GM23338 (cell line): Measurements from ENCODE around the gene PAF1. TPM values are rescaled to one million over a fixed set of nuclear protein-coding genes. Genes with fewer than 3 reads are reported as not detected.
A peak's percentile ranks its signal among the peaks of the same experiment; 100 is the strongest.

Experiments used
- ATAC-seq: fragments of 200-7000 bp; cut with Tn5 transposase; 3 replicates; pipeline ENCODE4 v1.9.1; 2020
- DNase-seq: peaks from one replicate; pipeline ENCODE4 v3.0.0-alpha.2; 2015; ENCODE audit warnings: low spot score
- H2AFZ ChIP-seq: fragments of 200-600 bp; sonication (generic); 2 replicates; pipeline ENCODE4 v1.8.0; 2016; ENCODE audit warnings: antibody characterized with exemption, mild to moderate bottlenecking, moderate library complexity
- H3F3A ChIP-seq: fragments of 200-600 bp; sonication (generic); replicated peaks from 2 replicates; pipeline ENCODE4 v1.8.0; 2017; ENCODE audit warnings: antibody characterized with exemption, mixed run types, low read depth
- H3K27ac ChIP-seq: fragments of 200-600 bp; sonication (generic); 2 replicates; pipeline ENCODE4 v1.6.1; 2016; ENCODE audit warnings: low read depth
- H3K27me3 ChIP-seq: fragments of 200-600 bp; sonication (generic); 2 replicates; pipeline ENCODE4 v1.8.0; 2016; ENCODE audit warnings: mild to moderate bottlenecking, mixed run types, moderate library complexity; ENCODE audit not compliant: insufficient read depth
- H3K36me3 ChIP-seq: fragments of 200-600 bp; sonication (generic); 2 replicates; pipeline ENCODE4 v1.8.0; 2016; ENCODE audit warnings: mild to moderate bottlenecking; ENCODE audit not compliant: insufficient read depth
- H3K4me1 ChIP-seq: fragments of 200-600 bp; sonication (generic); 2 replicates; pipeline ENCODE4 v1.8.0; 2016; ENCODE audit warnings: mild to moderate bottlenecking, moderate library complexity; ENCODE audit not compliant: insufficient read depth
- H3K4me2 ChIP-seq: fragments of 200-600 bp; sonication (generic); 2 replicates; pipeline ENCODE4 v1.7.1; 2017; ENCODE audit warnings: mixed run types
- H3K4me3 ChIP-seq: fragments of 200-600 bp; sonication (generic); 2 replicates; pipeline ENCODE4 v1.6.1; 2016; ENCODE audit warnings: mixed run types
- H3K79me2 ChIP-seq: fragments of 200-600 bp; sonication (generic); replicated peaks from 2 replicates; pipeline ENCODE4 v1.8.0; 2017; ENCODE audit warnings: mild to moderate bottlenecking; ENCODE audit not compliant: insufficient read depth
- H3K9me2 ChIP-seq: fragments of 200-600 bp; sonication (generic); 2 replicates; pipeline ENCODE4 v1.8.0; 2017; ENCODE audit not compliant: insufficient read depth
- H4K20me1 ChIP-seq: fragments of 200-600 bp; sonication (generic); replicated peaks from 2 replicates; pipeline ENCODE4 v1.8.0; 2017; ENCODE audit warnings: mild to moderate bottlenecking; ENCODE audit not compliant: insufficient read depth
- H3K27ac Mint-ChIP-seq: 2 replicates; pipeline ENCODE4 v1.8.0; 2020; ENCODE audit warnings: inconsistent platforms, mild to moderate bottlenecking, moderate library complexity, mixed read lengths
- H3K27me3 Mint-ChIP-seq: 3 replicates; pipeline ENCODE4 v1.8.0; 2022; ENCODE audit warnings: low read depth, mild to moderate bottlenecking, moderate library complexity, mixed read lengths, inconsistent platforms; ENCODE audit not compliant: insufficient read depth, poor library complexity
- H3K36me3 Mint-ChIP-seq: 3 replicates; pipeline ENCODE4 v1.8.0; 2021; ENCODE audit warnings: low read depth, mild to moderate bottlenecking, inconsistent platforms, moderate library complexity, mixed read lengths
- H3K4me1 Mint-ChIP-seq: 3 replicates; pipeline ENCODE4 v1.8.0; 2020; ENCODE audit warnings: mild to moderate bottlenecking, inconsistent platforms, mixed read lengths
- H3K4me3 Mint-ChIP-seq: 3 replicates; pipeline ENCODE4 v1.8.0; 2021; ENCODE audit warnings: moderate library complexity, mild to moderate bottlenecking, inconsistent platforms, mixed read lengths
- H3K9me3 Mint-ChIP-seq: 3 replicates; pipeline ENCODE4 v1.8.0; 2020; ENCODE audit warnings: moderate library complexity, mild to moderate bottlenecking, inconsistent platforms, mixed read lengths
- CREB1 ChIP-seq: fragments of 250-450 bp; sonication (Bioruptor Pico); IDR thresholded peaks from 2 replicates; pipeline ENCODE4 v1.5.0; 2020; ENCODE audit warnings: low read depth, mild to moderate bottlenecking, moderate library complexity
- EZH2phosphoT487 ChIP-seq: fragments of 200-600 bp; sonication (generic); IDR thresholded peaks from one replicate; pipeline ENCODE4 v1.8.1; 2018; ENCODE audit warnings: antibody characterized with exemption; ENCODE audit not compliant: unreplicated experiment
- JUNB ChIP-seq: IDR thresholded peaks from one replicate; pipeline ENCODE4 v1.6.1; 2016; ENCODE audit warnings: antibody characterized with exemption; ENCODE audit not compliant: unreplicated experiment
- POLR2AphosphoS5 ChIP-seq: IDR thresholded peaks from 2 replicates; pipeline ENCODE4 v1.6.1; 2016; ENCODE audit warnings: antibody characterized with exemption, low read depth
- STAT1 ChIP-seq: IDR thresholded peaks from one replicate; pipeline ENCODE4 v1.6.1; 2016; ENCODE audit warnings: antibody characterized with exemption; ENCODE audit not compliant: unreplicated experiment
- ZNF331 ChIP-seq: fragments of 250-450 bp; sonication (Bioruptor Pico); IDR thresholded peaks from 2 replicates; pipeline ENCODE4 v1.5.0; 2020; ENCODE audit warnings: low read depth, mild to moderate bottlenecking, moderate library complexity
- polyA plus RNA-seq: library from polyadenylated mRNA; unstranded; fragments of >200 nt; fragmentation: Nextera tagmentation; extraction: Ambion mirVana; gene quantifications from 2 replicates; pipeline ENCODE4 v1.2.1, GENCODE V29; 2016
- total RNA-seq: library from RNA; depleted of rRNA; stranded (reverse); fragments of >200 nt; shearing (Covaris generic); gene quantifications from 2 replicates; pipeline ENCODE4 v1.2.3, GENCODE V29; 2014
- TF ChIP-seq, protein P1 (sequence below): fragments of 250-450 bp; sonication (Bioruptor Pico); IDR thresholded peaks from 2 replicates; pipeline ENCODE4 v1.5.0; 2020; ENCODE audit warnings: mild to moderate bottlenecking, moderate library complexity
- TF ChIP-seq, protein P2 (sequence below), 2 experiments: fragments of 200-600 bp in 1 of 2; sonication (generic) in 1 of 2; conservative IDR thresholded peaks; 2 replicates each; pipeline versions ENCODE4 v1.5.1 to v1.6.1; 2016 to 2017; ENCODE audit warnings: antibody characterized with exemption in 2 of 2, low read depth in 2 of 2, mild to moderate bottlenecking in 2 of 2, moderate library complexity in 1 of 2
- TF ChIP-seq, protein P3 (sequence below): IDR thresholded peaks from 2 replicates; pipeline ENCODE4 v1.6.1; 2016; ENCODE audit warnings: antibody characterized with exemption

PAF1 gene
- total and polyA plus RNA-seq, 2 experiments from 2014 or later, result 22.1 to 47.3 TPM

DNA sequence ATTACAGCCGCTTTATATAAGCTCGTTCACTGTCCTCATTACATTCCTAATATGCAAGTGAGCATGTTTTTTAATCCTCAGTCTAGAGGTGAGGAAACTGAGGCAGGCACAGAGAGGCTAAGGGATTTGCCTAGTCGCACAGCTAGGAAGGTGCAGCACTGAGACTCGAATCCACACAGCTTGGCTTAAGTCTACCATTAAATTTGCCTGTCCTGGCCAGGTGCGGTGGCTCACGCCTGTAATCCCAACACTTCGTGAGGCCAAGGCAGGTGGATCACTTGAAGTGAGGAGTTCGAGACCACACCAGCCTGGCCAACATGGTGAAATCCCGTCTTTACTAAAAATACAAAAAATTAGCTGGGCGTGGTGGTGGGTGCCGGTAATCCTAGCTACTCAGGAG is 36.8 kb upstream of the PAF1 start (continued):
- TF ChIP-seq, protein P1, sequence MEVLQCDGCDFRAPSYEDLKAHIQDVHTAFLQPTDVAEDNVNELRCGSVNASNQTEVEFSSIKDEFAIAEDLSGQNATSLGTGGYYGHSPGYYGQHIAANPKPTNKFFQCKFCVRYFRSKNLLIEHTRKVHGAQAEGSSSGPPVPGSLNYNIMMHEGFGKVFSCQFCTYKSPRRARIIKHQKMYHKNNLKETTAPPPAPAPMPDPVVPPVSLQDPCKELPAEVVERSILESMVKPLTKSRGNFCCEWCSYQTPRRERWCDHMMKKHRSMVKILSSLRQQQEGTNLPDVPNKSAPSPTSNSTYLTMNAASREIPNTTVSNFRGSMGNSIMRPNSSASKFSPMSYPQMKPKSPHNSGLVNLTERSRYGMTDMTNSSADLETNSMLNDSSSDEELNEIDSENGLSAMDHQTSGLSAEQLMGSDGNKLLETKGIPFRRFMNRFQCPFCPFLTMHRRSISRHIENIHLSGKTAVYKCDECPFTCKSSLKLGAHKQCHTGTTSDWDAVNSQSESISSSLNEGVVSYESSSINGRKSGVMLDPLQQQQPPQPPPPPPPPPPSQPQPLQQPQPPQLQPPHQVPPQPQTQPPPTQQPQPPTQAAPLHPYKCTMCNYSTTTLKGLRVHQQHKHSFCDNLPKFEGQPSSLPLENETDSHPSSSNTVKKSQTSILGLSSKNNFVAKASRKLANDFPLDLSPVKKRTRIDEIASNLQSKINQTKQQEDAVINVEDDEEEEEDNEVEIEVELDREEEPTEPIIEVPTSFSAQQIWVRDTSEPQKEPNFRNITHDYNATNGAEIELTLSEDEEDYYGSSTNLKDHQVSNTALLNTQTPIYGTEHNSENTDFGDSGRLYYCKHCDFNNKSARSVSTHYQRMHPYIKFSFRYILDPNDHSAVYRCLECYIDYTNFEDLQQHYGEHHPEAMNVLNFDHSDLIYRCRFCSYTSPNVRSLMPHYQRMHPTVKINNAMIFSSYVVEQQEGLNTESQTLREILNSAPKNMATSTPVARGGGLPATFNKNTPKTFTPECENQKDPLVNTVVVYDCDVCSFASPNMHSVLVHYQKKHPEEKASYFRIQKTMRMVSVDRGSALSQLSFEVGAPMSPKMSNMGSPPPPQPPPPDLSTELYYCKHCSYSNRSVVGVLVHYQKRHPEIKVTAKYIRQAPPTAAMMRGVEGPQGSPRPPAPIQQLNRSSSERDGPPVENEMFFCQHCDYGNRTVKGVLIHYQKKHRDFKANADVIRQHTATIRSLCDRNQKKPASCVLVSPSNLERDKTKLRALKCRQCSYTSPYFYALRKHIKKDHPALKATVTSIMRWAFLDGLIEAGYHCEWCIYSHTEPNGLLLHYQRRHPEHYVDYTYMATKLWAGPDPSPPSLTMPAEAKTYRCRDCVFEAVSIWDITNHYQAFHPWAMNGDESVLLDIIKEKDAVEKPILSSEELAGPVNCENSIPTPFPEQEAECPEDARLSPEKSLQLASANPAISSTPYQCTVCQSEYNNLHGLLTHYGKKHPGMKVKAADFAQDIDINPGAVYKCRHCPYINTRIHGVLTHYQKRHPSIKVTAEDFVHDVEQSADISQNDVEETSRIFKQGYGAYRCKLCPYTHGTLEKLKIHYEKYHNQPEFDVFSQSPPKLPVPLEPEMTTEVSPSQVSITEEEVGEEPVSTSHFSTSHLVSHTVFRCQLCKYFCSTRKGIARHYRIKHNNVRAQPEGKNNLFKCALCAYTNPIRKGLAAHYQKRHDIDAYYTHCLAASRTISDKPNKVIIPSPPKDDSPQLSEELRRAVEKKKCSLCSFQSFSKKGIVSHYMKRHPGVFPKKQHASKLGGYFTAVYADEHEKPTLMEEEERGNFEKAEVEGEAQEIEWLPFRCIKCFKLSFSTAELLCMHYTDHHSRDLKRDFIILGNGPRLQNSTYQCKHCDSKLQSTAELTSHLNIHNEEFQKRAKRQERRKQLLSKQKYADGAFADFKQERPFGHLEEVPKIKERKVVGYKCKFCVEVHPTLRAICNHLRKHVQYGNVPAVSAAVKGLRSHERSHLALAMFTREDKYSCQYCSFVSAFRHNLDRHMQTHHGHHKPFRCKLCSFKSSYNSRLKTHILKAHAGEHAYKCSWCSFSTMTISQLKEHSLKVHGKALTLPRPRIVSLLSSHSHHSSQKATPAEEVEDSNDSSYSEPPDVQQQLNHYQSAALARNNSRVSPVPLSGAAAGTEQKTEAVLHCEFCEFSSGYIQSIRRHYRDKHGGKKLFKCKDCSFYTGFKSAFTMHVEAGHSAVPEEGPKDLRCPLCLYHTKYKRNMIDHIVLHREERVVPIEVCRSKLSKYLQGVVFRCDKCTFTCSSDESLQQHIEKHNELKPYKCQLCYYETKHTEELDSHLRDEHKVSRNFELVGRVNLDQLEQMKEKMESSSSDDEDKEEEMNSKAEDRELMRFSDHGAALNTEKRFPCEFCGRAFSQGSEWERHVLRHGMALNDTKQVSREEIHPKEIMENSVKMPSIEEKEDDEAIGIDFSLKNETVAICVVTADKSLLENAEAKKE (CRISPR knock-in tag), result no peak
- TF ChIP-seq ZNF331 (CRISPR knock-in tag) (no peak), CREB1 (CRISPR knock-in tag) (no peak)
- TF ChIP-seq, protein P2, sequence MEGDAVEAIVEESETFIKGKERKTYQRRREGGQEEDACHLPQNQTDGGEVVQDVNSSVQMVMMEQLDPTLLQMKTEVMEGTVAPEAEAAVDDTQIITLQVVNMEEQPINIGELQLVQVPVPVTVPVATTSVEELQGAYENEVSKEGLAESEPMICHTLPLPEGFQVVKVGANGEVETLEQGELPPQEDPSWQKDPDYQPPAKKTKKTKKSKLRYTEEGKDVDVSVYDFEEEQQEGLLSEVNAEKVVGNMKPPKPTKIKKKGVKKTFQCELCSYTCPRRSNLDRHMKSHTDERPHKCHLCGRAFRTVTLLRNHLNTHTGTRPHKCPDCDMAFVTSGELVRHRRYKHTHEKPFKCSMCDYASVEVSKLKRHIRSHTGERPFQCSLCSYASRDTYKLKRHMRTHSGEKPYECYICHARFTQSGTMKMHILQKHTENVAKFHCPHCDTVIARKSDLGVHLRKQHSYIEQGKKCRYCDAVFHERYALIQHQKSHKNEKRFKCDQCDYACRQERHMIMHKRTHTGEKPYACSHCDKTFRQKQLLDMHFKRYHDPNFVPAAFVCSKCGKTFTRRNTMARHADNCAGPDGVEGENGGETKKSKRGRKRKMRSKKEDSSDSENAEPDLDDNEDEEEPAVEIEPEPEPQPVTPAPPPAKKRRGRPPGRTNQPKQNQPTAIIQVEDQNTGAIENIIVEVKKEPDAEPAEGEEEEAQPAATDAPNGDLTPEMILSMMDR (conservative IDR thresholded peaks at IDR 0.05; ENCODE audit: low read depth in 2 of 2), result no peak

DNA sequence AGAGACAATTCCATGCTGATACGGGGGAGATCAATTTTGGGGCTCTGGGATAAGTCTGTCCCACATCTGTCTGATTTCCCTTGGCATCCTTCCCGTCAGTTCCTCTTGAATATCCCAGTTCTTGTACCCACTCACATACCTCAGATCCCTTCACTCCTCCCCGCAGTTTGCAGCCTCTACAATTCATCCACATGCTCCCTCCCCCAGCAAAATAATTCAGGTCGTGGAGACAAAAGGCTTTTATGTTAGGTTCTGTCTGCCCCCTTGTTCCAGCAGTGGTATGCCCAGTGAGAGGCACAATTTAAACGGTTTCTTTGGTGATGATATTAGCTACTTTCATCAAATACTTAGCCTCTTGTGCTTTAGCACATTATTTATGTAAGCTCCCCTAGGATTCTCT is 35.3 kb upstream of the PAF1 start:
- Histone ChIP-seq H3K4me3 (no peak overlapping the region), H4K20me1 (no peaks in the 10 kb centered on the region; the same call in 1 of the 2 replicates), H3K4me2 (no peak overlapping the region), H3K9me2 (no peaks in the 10 kb centered on the region), H3K27me3 (no peaks in the 10 kb centered on the region), H2AFZ (no peak overlapping the region), H3K36me3 (no peaks in the 10 kb centered on the region), H3K4me1 (peaks cover 26% of the 10 kb centered on the region), H3F3A (peaks cover 18% of the 10 kb centered on the region), H3K79me2 (no peaks in the 10 kb centered on the region), H3K27ac (peak overlapping the region; percentile 12; the same call in 1 of the 2 replicates)
- H3K9me3 Mint-ChIP-seq, result no peaks in the 10 kb centered on the region; the same call in 2 of the 3 replicates
- peaks cover 49% of the 10 kb centered on the region for H3K36me3 Mint-ChIP-seq
- no peak overlapping the region for H3K27ac Mint-ChIP-seq
- peaks cover 33% of the 10 kb centered on the region for H3K4me1 Mint-ChIP-seq
- ATAC-seq (no peak), DNase-seq (no peak)
- TF ChIP-seq POLR2AphosphoS5 (no peak), JUNB (no peak), EZH2phosphoT487 (no peak), STAT1 (no peak), CREB1 (CRISPR knock-in tag) (no peak)
- TF ChIP-seq, protein P3, sequence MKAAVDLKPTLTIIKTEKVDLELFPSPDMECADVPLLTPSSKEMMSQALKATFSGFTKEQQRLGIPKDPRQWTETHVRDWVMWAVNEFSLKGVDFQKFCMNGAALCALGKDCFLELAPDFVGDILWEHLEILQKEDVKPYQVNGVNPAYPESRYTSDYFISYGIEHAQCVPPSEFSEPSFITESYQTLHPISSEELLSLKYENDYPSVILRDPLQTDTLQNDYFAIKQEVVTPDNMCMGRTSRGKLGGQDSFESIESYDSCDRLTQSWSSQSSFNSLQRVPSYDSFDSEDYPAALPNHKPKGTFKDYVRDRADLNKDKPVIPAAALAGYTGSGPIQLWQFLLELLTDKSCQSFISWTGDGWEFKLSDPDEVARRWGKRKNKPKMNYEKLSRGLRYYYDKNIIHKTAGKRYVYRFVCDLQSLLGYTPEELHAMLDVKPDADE, result no peak
- TF ChIP-seq, protein P2 (conservative IDR thresholded peaks at IDR 0.05; ENCODE audit: low read depth in 2 of 2), result no peak
- peaks cover 32% of the 10 kb centered on the region for H3K27me3 Mint-ChIP-seq
- H3K4me3 Mint-ChIP-seq, result no peak overlapping the region; the same call in 2 of the 3 replicates
